Measurements from ENCODE around the gene VRK2. TPM values are rescaled to one million over a fixed set of nuclear protein-coding genes. Genes with fewer than 3 reads are reported as not detected.

The VRK2 gene
- polyA plus RNA-seq, 3 donors, result 13.5 to 31.6 (median 21.4) TPM

GRCh38 chr2:58055033-58055786 lies 8.6 kb downstream of the VRK2 start:
- H3K36me3 ChIP-seq (replicated peaks in 1 of 2; ENCODE audit: control insufficient read depth in 1 of 2, insufficient read depth in 2 of 2, low read length in 2 of 2), result peaks cover 23 to 62% of the 10 kb centered on the region in 2 donors
- Mint-ChIP-seq H3K4me1 (peaks cover 19% of the 10 kb centered on the region), H3K4me3 (no peak overlapping the region), H3K27ac (no peak overlapping the region), H3K36me3 (peaks cover 39 to 44% of the 10 kb centered on the region in 2 donors), H3K9me3 (no peaks in the 10 kb centered on the region), H3K27me3 (ENCODE audit: low read depth in 3 of 3) (no peaks in the 10 kb centered on the region)
- no peak for DNase-seq
- no peak overlapping the region for H3K9ac ChIP-seq (ENCODE audit: insufficient read depth, low read length, poor library complexity, severe bottlenecking)
- H3K27ac ChIP-seq (ENCODE audit: low read depth in 1 of 2, low read length in 2 of 2), result peak overlapping the region in 1 of 2 donors; percentile 6
- intact Hi-C loops (cut with micrococcal nuclease), result no loop called here
- WGBS (ENCODE audit: insufficient coverage), result 100% methylated on average over 1 of the region's 2 CpGs
- no peak overlapping the region for H3K4me2 ChIP-seq (replicated peaks; ENCODE audit: extremely low read depth, low read length, poor library complexity, severe bottlenecking)
- peaks cover 15% of the 10 kb centered on the region for H4K20me1 ChIP-seq (ENCODE audit: insufficient read depth, low read length)
- no peak for TF ChIP-seq CTCF (IDR thresholded peaks at IDR 0.05)
- H3K27me3 ChIP-seq (ENCODE audit: control insufficient read depth in 2 of 2, insufficient read depth in 2 of 2, low read length in 2 of 2), result no peaks in the 10 kb centered on the region
- peaks cover 3 to 12% of the 10 kb centered on the region in 2 donors for H3K4me1 ChIP-seq (ENCODE audit: control insufficient read depth in 1 of 2, insufficient read depth in 2 of 2, low read length in 2 of 2)
- H2AFZ ChIP-seq (ENCODE audit: insufficient read depth, low read depth, low read length, poor library complexity, severe bottlenecking), result no peak overlapping the region
- H3K79me2 ChIP-seq (ENCODE audit: insufficient read depth, low read length), result peaks cover 13% of the 10 kb centered on the region
- no peak overlapping the region for H3K4me3 ChIP-seq (replicated peaks in 1 of 3; ENCODE audit: low read depth in 2 of 3, low read length in 3 of 3)
- H3K9me3 ChIP-seq (replicated peaks in 1 of 2; ENCODE audit: control insufficient read depth in 1 of 2, insufficient read depth in 1 of 2, low read length in 2 of 2), result no peaks in the 10 kb centered on the region

- Histone ChIP-seq H3K4me2 (replicated peaks; ENCODE audit: extremely low read depth, low read length, poor library complexity, severe bottlenecking) (no peak overlapping the region), H2AFZ (ENCODE audit: insufficient read depth, low read depth, low read length, poor library complexity, severe bottlenecking) (no peak overlapping the region), H3K79me2 (ENCODE audit: insufficient read depth, low read length) (peaks cover 11% of the 10 kb centered on the region), H3K27ac (ENCODE audit: low read depth in 1 of 2, low read length in 2 of 2) (no peak overlapping the region), H3K9me3 (replicated peaks in 1 of 2; ENCODE audit: control insufficient read depth in 1 of 2, insufficient read depth in 1 of 2, low read length in 2 of 2) (no peaks in the 10 kb centered on the region), H4K20me1 (ENCODE audit: insufficient read depth, low read length) (peaks cover 15% of the 10 kb centered on the region), H3K9ac (ENCODE audit: insufficient read depth, low read length, poor library complexity, severe bottlenecking) (no peak overlapping the region), H3K36me3 (replicated peaks in 1 of 2; ENCODE audit: control insufficient read depth in 1 of 2, insufficient read depth in 2 of 2, low read length in 2 of 2) (peaks cover 26 to 71% of the 10 kb centered on the region in 2 donors), H3K4me1 (ENCODE audit: control insufficient read depth in 1 of 2, insufficient read depth in 2 of 2, low read length in 2 of 2) (peaks cover 3 to 12% of the 10 kb centered on the region in 2 donors), H3K27me3 (ENCODE audit: control insufficient read depth in 2 of 2, insufficient read depth in 2 of 2, low read length in 2 of 2) (no peaks in the 10 kb centered on the region), H3K4me3 (replicated peaks in 1 of 3; ENCODE audit: low read depth in 2 of 3, low read length in 3 of 3) (no peak overlapping the region)
- no peak for TF ChIP-seq CTCF (IDR thresholded peaks at IDR 0.05)
- Mint-ChIP-seq H3K36me3 (peaks cover 43 to 48% of the 10 kb centered on the region in 2 donors), H3K27ac (peak overlapping the region in 1 of 7 donors; percentile 21), H3K4me3 (no peak overlapping the region), H3K9me3 (no peaks in the 10 kb centered on the region), H3K4me1 (peaks cover 19% of the 10 kb centered on the region), H3K27me3 (ENCODE audit: low read depth in 3 of 3) (no peaks in the 10 kb centered on the region)
- intact Hi-C loops (cut with micrococcal nuclease), result no loop called here
- no peak for DNase-seq
- WGBS (ENCODE audit: insufficient coverage), result 100% methylated on average over 3 of the region's 9 CpGs
These were observed 9.7 kb downstream of the VRK2 start for GRCh38 chr2:58056192-58056916.

All from CD14-positive monocyte (primary cell).